Endothelial cell (in vitro differentiated cells): ENCODE measurements around the gene MSANTD2. TPM values are rescaled to one million over a fixed set of nuclear protein-coding genes. Genes with fewer than 3 reads are reported as not detected.
A peak's percentile ranks its signal among the peaks of the same experiment; 100 is the strongest.

Experiments used
- DNase-seq: peaks from one replicate; pipeline ENCODE4 v3.0.0; 2021; ENCODE audit warnings: low spot score
- H3K27ac Mint-ChIP-seq: one replicate; pipeline ENCODE4 v1.8.0; 2021; ENCODE audit warnings: mixed read lengths, inconsistent platforms; ENCODE audit not compliant: unreplicated experiment
- H3K27me3 Mint-ChIP-seq: one replicate; pipeline ENCODE4 v1.8.0; 2021; ENCODE audit warnings: mild to moderate bottlenecking, moderate library complexity, mixed read lengths, inconsistent platforms; ENCODE audit not compliant: unreplicated experiment
- H3K36me3 Mint-ChIP-seq: one replicate; pipeline ENCODE4 v1.8.0; 2021; ENCODE audit warnings: mild to moderate bottlenecking, low read depth, mixed read lengths, inconsistent platforms; ENCODE audit not compliant: unreplicated experiment
- H3K4me1 Mint-ChIP-seq: one replicate; pipeline ENCODE4 v1.8.0; 2021; ENCODE audit warnings: mild to moderate bottlenecking, mixed read lengths, inconsistent platforms; ENCODE audit not compliant: unreplicated experiment
- H3K4me3 Mint-ChIP-seq: one replicate; pipeline ENCODE4 v1.8.0; 2021; ENCODE audit warnings: mild to moderate bottlenecking, mixed read lengths, inconsistent platforms; ENCODE audit not compliant: unreplicated experiment
- H3K9me3 Mint-ChIP-seq: one replicate; pipeline ENCODE4 v1.8.0; 2021; ENCODE audit warnings: mixed read lengths, inconsistent platforms; ENCODE audit not compliant: unreplicated experiment
- CTCF ChIP-seq: fragments of 200-600 bp; sonication (generic); IDR thresholded peaks from one replicate; pipeline ENCODE4 v1.5.0; 2021; ENCODE audit warnings: antibody characterized with exemption; ENCODE audit not compliant: unreplicated experiment
- total RNA-seq: library from RNA; stranded (reverse); fragmentation: NEBNext Ultra II Directional; extraction: Animal tissue kit (Norgen Biotek cat#: 25700); gene quantifications from one replicate; pipeline ENCODE4 v1.2.1, GENCODE V29; 2021; ENCODE audit not compliant: unreplicated experiment

The MSANTD2 gene
- total RNA-seq, 1 donor from 2014 or later = 32.4 TPM

- H3K9me3 Mint-ChIP-seq = no peaks in the 10 kb centered on the region
- peaks cover 27% of the 10 kb centered on the region for H3K4me1 Mint-ChIP-seq
- H3K27ac Mint-ChIP-seq = peak within 1 kb of the TSS; percentile 97
- DNase-seq = peak; percentile 72
- peaks cover 34% of the 10 kb centered on the region for H3K36me3 Mint-ChIP-seq
- peak within 1 kb of the TSS; percentile 98 for H3K4me3 Mint-ChIP-seq
- TF ChIP-seq CTCF = no peak
- peaks cover 17% of the 10 kb centered on the region for H3K27me3 Mint-ChIP-seq
Observed at GRCh38 chr11:124762105-124762623, 38.0 kb downstream of the MSANTD2 start, which contains the start of gene ESAM. Gene ESAM, minus strand, starts transcription at chr11:124762290. Its CDS starts 136 bp downstream, at chr11:124762154.

DNA sequence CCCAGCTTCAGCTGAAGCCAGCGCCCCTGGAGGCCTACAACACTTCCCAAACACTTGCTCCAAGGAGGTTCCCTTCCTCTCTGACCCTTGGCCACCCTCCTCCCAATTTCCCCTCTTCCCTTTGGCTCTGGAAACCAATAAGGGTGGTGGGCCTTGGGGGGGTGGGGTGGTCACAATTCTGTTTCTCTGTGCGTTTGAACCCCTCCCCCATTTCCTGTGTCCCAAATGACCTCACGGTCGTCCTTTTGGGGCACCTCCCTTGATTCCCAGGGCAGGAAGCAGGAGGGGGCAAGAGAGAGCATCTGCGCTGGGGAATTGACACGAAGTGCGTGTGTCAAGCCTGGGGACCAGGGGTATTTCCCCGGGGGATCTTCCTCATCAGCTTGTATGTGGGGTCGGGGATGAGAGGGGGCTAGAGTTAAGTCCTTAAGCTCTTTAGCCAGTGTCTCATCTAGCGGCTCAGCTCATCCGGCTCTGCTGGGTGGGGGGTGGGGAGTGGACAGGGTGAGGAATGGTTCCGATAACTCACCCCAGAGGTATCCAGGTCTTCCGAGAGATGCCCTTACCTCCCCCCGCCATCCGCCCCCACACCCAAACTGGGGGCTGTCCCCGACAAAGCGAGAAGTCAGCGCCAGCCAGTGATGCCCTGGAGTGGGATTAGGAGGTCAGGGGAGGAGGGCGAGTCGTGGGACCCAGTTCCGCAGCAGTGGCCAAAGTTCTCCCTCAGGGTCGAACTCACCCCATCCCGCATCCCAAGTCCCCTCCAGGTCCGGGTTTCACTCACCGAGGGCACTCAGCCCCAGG is 38.7 kb downstream of the MSANTD2 start:
- peaks cover 20% of the 10 kb centered on the region for H3K27me3 Mint-ChIP-seq
- H3K36me3 Mint-ChIP-seq = peaks cover 39% of the 10 kb centered on the region
- H3K4me1 Mint-ChIP-seq = peaks cover 33% of the 10 kb centered on the region
- H3K9me3 Mint-ChIP-seq = no peaks in the 10 kb centered on the region
- H3K27ac Mint-ChIP-seq = peak overlapping the region; percentile 97
- DNase-seq = peak; percentile 58
- no peak for TF ChIP-seq CTCF
- peak overlapping the region; percentile 98 for H3K4me3 Mint-ChIP-seq

DNA sequence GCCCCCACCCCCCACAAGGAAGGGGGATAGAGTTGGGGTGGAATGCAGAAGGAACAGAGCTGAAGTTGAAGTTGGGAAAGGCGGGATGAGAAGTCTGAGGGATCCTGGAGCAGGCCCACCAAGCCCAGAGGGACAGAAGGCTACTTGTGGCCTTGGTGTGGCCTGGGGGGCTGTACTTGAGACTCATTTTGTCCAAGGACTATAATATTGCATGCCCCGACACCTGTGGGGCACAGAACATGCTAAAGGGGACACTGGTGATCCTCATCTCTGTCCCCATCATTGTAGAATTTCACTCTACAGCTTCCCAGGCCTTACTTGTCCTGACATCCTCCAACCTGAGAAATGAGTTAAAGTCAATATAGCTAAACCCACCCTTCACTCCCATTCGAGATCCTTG is 39.4 kb downstream of the MSANTD2 start:
- Mint-ChIP-seq H3K4me1 (peaks cover 40% of the 10 kb centered on the region), H3K27me3 (peaks cover 20% of the 10 kb centered on the region), H3K9me3 (no peaks in the 10 kb centered on the region), H3K27ac (peak overlapping the region; percentile 97), H3K4me3 (peak overlapping the region; percentile 98), H3K36me3 (peaks cover 46% of the 10 kb centered on the region)
- DNase-seq = no peak
- TF ChIP-seq CTCF = no peak

DNA sequence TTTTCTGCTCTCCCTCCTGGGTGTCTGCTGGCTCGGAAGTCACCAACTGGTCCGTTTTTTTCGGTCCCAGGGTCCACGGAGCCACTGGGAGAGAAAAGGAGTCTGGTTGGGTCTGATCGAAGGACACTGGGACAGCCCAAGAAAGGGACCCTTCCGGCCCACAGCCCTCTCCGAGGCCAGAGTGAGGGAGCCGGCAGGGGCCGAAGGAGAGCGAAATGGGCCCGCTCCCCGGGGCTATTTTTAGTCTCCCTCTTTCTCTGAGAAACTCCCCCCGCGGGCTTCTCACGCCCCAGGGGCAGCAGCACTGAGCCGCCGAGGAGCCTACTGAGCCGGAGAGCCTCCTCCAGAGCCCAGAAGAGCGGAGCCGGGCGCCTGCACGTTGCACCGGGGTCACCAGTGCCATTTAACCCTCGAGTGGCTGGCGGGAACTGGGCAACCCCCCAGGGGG is 40.0 kb downstream of the MSANTD2 start:
- Mint-ChIP-seq H3K27me3 (peaks cover 20% of the 10 kb centered on the region), H3K9me3 (no peaks in the 10 kb centered on the region), H3K4me1 (peaks cover 42% of the 10 kb centered on the region), H3K4me3 (peak overlapping the region; percentile 98), H3K27ac (peak overlapping the region; percentile 97), H3K36me3 (peaks cover 47% of the 10 kb centered on the region)
- no peak for TF ChIP-seq CTCF
- peak; percentile 42 for DNase-seq
